ENCODE results near the gene NOS3.

Gene NOS3

GRCh38 chr7:150990416-150991186 lies at the start of gene NOS3:
Gene NOS3 (plus strand): TSS chr7:150991017. CDS start chr7:150993804, 2,787 bp downstream.
- no peak within 1 kb of the TSS for H3K4me3 ChIP-seq (ENCODE audit: low read length)
- TF ChIP-seq ZNF274 (IDR thresholded peaks at IDR 0.05; ENCODE audit: low read depth, low read length): no peak

DNA sequence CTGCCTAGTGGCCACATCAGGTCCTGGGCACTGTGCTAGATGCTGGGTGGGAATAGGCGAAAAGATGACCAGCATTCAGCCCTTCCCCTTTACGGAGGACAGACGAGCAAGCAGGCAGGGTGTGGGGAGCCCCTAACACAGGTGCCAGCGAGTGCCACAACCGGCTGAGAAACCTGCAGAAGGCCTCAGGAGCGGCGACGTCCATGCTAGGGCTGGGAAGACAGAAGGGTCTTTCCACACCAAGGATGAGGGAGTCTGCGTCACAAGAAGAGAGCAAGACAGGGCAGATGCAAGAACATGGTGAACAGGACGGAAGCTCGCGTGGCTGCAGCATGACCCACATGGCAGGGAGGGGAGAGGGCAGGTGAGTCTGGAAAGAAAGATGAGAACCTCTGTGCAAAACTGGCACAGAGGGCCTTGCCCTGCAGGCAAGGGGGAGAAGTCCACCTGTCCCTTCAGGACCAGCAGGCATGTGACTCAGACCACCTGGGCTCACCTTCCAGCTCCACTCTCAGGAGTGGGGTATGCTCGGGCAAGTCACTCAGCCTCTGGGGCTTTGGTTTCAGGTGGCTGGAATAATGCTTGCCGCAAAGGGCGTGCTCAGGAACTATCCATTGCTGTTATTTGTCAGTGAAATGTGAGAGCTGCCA lies 49.3 kb upstream of the NOS3 start:
- no peak overlapping the region for H3K4me3 ChIP-seq (ENCODE audit: low read length)
- no peak for TF ChIP-seq ZNF274 (IDR thresholded peaks at IDR 0.05; ENCODE audit: low read depth, low read length)

DNA sequence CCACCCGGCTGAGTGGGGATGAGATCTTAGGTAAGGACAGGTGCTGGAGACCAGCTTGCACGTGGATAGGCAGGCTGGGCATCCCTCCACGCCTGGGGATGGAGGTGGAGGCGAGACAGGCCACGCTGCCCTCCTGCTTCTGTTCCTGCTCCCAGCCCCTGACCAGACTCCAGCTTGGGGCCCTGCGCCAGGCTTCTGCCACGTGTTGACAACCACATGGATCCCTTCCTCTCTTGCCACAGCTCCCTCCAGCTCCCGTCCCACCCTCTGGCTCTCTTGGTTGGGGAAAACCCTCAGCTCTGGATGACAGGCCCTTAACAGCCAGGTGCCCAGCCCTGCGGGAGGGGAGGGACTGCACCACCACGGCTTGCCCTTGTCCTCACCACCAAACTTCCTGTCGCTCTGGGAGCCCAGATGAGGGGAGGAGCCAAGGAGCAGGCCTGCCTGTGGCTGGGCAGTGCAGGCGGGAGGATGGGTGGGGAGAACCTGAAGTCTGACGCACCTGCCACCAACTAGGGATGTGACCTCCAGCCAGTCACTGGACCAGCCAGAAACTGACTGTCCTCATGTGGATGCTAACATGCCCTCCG lies 48.7 kb upstream of the NOS3 start:
- TF ChIP-seq ZNF274 (IDR thresholded peaks at IDR 0.05; ENCODE audit: low read depth, low read length): no peak
- no peak overlapping the region for H3K4me3 ChIP-seq (ENCODE audit: low read length)

- no peak overlapping the region for H3K4me3 ChIP-seq (ENCODE audit: low read length)
Observed at GRCh38 chr7:150942591-150943452, 48.0 kb upstream of the NOS3 start.

DNA sequence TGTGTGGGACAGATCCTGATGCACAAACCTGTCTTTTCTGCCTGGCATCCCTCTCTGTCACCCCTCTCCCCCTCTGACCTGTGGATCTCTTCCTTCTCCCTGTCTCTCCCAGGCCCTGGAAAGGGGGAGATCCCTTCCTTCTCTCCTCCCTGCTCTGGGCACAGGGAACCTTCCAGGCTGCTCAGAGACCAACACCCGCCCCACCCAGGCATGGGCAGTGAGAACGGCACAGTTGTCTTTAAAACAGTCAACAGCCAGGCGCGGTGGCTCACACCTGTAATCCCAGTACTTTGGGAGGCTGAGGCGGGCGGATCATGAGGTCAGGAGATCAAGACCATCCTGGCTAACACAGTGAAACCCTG lies 47.4 kb upstream of the NOS3 start:
- no peak for TF ChIP-seq ZNF274 (IDR thresholded peaks at IDR 0.05; ENCODE audit: low read depth, low read length)

More at GRCh38 chr7:150942591-150943452, 48.0 kb upstream of the NOS3 start:
- no peak for TF ChIP-seq ZNF274 (IDR thresholded peaks at IDR 0.05; ENCODE audit: low read depth, low read length)

DNA sequence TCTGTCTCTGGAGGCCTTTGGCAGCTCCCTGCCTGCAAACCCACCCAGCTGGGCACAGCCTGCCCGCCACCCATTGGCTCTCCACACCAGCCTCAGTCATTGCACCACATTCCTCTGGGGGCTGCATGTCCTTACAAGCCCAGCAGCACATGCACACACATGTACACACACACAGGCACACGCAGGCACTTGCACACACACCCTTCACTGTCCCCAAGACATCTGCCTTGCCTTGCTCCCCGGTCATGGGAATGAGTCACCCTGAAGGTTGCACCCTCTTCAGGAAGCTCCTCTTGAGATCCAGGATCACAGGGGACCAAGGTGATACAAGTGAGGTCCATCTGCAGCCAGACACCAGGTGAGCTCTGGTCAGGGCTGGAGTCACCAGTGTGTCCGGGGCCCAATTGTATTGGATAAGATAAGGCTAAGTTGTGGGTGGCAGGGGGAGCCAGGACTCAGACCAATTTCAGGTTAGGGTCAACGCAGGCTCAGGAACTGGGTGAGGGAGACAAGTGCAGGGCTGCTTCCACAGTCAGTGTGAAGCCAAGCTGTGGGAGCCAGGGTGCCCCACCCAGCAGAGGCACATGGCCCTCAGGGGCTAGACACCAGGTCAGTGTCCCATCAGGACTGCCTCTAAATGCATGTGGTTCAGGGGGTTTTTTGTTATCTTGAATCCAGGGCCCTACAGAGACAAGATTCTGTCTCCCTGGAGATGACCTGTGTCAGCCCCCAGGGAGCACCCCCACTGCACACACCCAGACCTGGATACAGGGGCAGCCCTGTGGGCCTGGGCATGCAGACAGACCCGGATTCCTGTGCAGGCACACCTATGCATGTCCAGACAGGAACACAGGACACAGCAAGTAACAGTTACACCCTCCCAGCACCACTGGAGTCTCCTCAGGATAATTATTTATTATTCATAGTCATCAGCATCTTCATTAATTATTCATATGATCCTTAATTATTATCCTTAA lies 46.5 kb upstream of the NOS3 start:
- no peak overlapping the region for H3K4me3 ChIP-seq (ENCODE audit: low read length)
- no peak for TF ChIP-seq ZNF274 (IDR thresholded peaks at IDR 0.05; ENCODE audit: low read depth, low read length)

More for the DNA sequence above, 47.4 kb upstream of the NOS3 start:
- no peak overlapping the region for H3K4me3 ChIP-seq (ENCODE audit: low read length)

DNA sequence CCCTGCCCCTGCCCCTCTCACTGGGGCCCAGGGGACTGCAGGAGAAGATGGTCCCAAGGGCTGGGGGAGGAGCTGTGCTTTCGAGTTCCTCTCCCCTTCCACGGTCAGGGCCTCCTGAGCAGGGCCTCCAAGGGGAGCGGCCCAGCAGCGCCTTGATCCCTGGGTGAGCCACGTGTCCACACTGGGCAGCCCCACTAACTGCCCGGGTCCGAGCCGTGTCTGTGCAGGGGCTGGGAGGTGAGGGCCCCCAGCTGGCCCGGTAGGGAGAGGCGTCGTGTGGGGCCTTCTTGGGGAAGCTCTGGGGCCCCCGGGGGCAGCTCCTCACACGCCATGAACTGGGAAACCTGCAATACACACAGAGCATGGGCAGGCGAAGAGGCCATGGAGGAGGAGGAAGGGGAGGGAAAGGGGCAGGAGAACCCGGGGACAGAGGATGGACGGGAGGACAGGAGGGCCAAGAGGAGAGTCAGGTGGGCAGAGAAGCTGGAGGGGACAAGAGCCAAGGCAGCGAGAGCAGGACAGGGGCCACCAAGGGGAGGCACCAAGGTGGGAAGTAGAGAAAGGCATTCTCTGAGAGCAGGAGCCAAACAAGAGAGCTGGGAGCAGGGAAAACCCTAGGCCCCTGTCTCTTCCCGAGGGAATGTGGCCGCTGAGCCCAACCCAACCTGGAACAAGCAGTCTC lies 45.5 kb upstream of the NOS3 start:
- no peak overlapping the region for H3K4me3 ChIP-seq (ENCODE audit: low read length)
- no peak for TF ChIP-seq ZNF274 (IDR thresholded peaks at IDR 0.05; ENCODE audit: low read depth, low read length)

GRCh38 chr7:150945853-150946420 lies 44.9 kb upstream of the NOS3 start:
- H3K4me3 ChIP-seq (ENCODE audit: low read length): no peak overlapping the region
- no peak for TF ChIP-seq ZNF274 (IDR thresholded peaks at IDR 0.05; ENCODE audit: low read depth, low read length)

GRCh38 chr7:150946421-150947240 lies 44.2 kb upstream of the NOS3 start:
- no peak overlapping the region for H3K4me3 ChIP-seq (ENCODE audit: low read length)
- no peak for TF ChIP-seq ZNF274 (IDR thresholded peaks at IDR 0.05; ENCODE audit: low read depth, low read length)

- TF ChIP-seq ZNF274 (IDR thresholded peaks at IDR 0.05; ENCODE audit: low read depth, low read length): no peak
- no peak overlapping the region for H3K4me3 ChIP-seq (ENCODE audit: low read length)
Observed at GRCh38 chr7:150947241-150947745, 43.5 kb upstream of the NOS3 start.

Data from GM08714 (cell line).